PC-3 (cell line): ENCODE results near the gene EDNRA.

ENCODE experiments used
- CTCF ChIP-seq: fragments of 300-600 bp; sonication (generic); conservative IDR thresholded peaks from 2 replicates; pipeline ENCODE4 v1.5.1; 2017; ENCODE audit warnings: antibody characterized with exemption, low read depth, mild to moderate bottlenecking, low read length
- EZH2 ChIP-seq: fragments of 300-600 bp; sonication (generic); IDR thresholded peaks from one replicate; pipeline ENCODE4 v1.6.1; 2017; ENCODE audit warnings: antibody characterized with exemption, mild to moderate bottlenecking, low read length; ENCODE audit not compliant: unreplicated experiment
- EZH2phosphoT487 ChIP-seq: fragments of 300-600 bp; sonication (generic); IDR thresholded peaks from 2 replicates; pipeline ENCODE4 v1.6.1; 2018; ENCODE audit warnings: mild to moderate bottlenecking, antibody characterized with exemption, low read length, borderline replicate concordance

- TF ChIP-seq CTCF (no peak), EZH2 (no peak), EZH2phosphoT487 (no peak)
Observed at GRCh38 chr4:147510962-147511668, 30.2 kb downstream of the EDNRA start.
